H9 (cell line): ENCODE results near the gene MZB1. TPM values are rescaled to one million over a fixed set of nuclear protein-coding genes. Genes with fewer than 3 reads are reported as not detected.

ENCODE experiments used
- DNase-seq: peaks from one replicate; pipeline ENCODE4 v3.0.0-alpha.2; 2017
- H2AFZ ChIP-seq: one replicate; pipeline ENCODE4 v1.6.1; 2013; ENCODE audit warnings: mild to moderate bottlenecking, low read length, control low read depth, moderate library complexity
- H2AK5ac ChIP-seq: 2 replicates; pipeline ENCODE4 v1.6.1; 2013; ENCODE audit warnings: low read length, control low read depth, mixed read lengths; ENCODE audit not compliant: insufficient read length
- H2BK120ac ChIP-seq: one replicate; pipeline ENCODE4 v1.6.1; 2013; ENCODE audit warnings: low read depth, mild to moderate bottlenecking, low read length, control low read depth, inconsistent platforms; ENCODE audit not compliant: poor library complexity, severe bottlenecking
- H2BK12ac ChIP-seq: 2 replicates; pipeline ENCODE4 v1.6.1; 2013; ENCODE audit warnings: low read length, control low read depth, mixed read lengths, low read depth; ENCODE audit not compliant: insufficient read length
- H2BK15ac ChIP-seq: 2 replicates; pipeline ENCODE4 v1.6.1; 2013; ENCODE audit warnings: low read depth, low read length, control low read depth
- H2BK20ac ChIP-seq: one replicate; pipeline ENCODE4 v1.6.1; 2013; ENCODE audit warnings: low read depth, mild to moderate bottlenecking, low read length, control low read depth, inconsistent platforms; ENCODE audit not compliant: poor library complexity, severe bottlenecking
- H2BK5ac ChIP-seq: 2 replicates; pipeline ENCODE4 v1.6.1; 2013; ENCODE audit warnings: low read length, control low read depth, mixed read lengths; ENCODE audit not compliant: insufficient read length
- H3K14ac ChIP-seq: 2 replicates; pipeline ENCODE4 v1.6.1; 2013; ENCODE audit warnings: low read length, control low read depth; ENCODE audit not compliant: insufficient read depth
- H3K18ac ChIP-seq: 2 replicates; pipeline ENCODE4 v1.6.1; 2013; ENCODE audit warnings: low read depth, mild to moderate bottlenecking, mixed read lengths, low read length, control low read depth; ENCODE audit not compliant: insufficient read length
- H3K23ac ChIP-seq: 2 replicates; pipeline ENCODE4 v1.6.1; 2013; ENCODE audit warnings: low read length, control low read depth, mixed read lengths, low read depth; ENCODE audit not compliant: insufficient read length
- H3K23me2 ChIP-seq: 2 replicates; pipeline ENCODE4 v1.6.1; 2013; ENCODE audit warnings: low read depth, mild to moderate bottlenecking, mixed read lengths, low read length, control low read depth; ENCODE audit not compliant: insufficient read length, poor library complexity, severe bottlenecking
- H3K27ac ChIP-seq: 2 replicates; pipeline ENCODE4 v1.5.1; 2013; ENCODE audit warnings: low read length, control low read depth, mixed read lengths, low read depth; ENCODE audit not compliant: insufficient read length
- H3K27me3 ChIP-seq: 2 replicates; pipeline ENCODE4 v1.6.1; 2013; ENCODE audit warnings: low read length, control low read depth, inconsistent platforms; ENCODE audit not compliant: insufficient read depth
- H3K4ac ChIP-seq: 2 replicates; pipeline ENCODE4 v1.6.1; 2013; ENCODE audit warnings: low read depth, mild to moderate bottlenecking, control low read depth, inconsistent platforms, low read length, moderate library complexity
- H3K4me1 ChIP-seq: 2 replicates; pipeline ENCODE4 v1.6.1; 2013; ENCODE audit warnings: low read length, control low read depth, inconsistent platforms; ENCODE audit not compliant: insufficient read depth
- H3K4me2 ChIP-seq: 2 replicates; pipeline ENCODE4 v1.6.1; 2013; ENCODE audit warnings: low read length, control low read depth, mixed read lengths; ENCODE audit not compliant: insufficient read length, insufficient read depth
- H3K56ac ChIP-seq: 2 replicates; pipeline ENCODE4 v1.6.1; 2013; ENCODE audit warnings: low read depth, mild to moderate bottlenecking, mixed read lengths, low read length, control low read depth; ENCODE audit not compliant: insufficient read length
- H3K79me1 ChIP-seq: 2 replicates; pipeline ENCODE4 v1.6.1; 2013; ENCODE audit warnings: low read depth, mild to moderate bottlenecking, moderate library complexity, low read length, control low read depth, inconsistent platforms; ENCODE audit not compliant: insufficient read depth, poor library complexity, severe bottlenecking
- H3K79me2 ChIP-seq: 2 replicates; pipeline ENCODE4 v1.6.1; 2013; ENCODE audit warnings: low read length, control low read depth, inconsistent platforms; ENCODE audit not compliant: insufficient read depth
- H3K9ac ChIP-seq: 2 replicates; pipeline ENCODE4 v1.6.1; 2013; ENCODE audit warnings: low read length, control low read depth, mixed read lengths; ENCODE audit not compliant: insufficient read length; ENCODE audit errors: extremely low read depth
- H3K9me3 ChIP-seq: one replicate; pipeline ENCODE4 v1.6.1; 2013; ENCODE audit warnings: low read depth, low read length, inconsistent platforms; ENCODE audit not compliant: control insufficient read depth
- H3T11ph ChIP-seq: one replicate; pipeline ENCODE4 v1.6.1; 2013; ENCODE audit warnings: mild to moderate bottlenecking, low read length, control low read depth, inconsistent platforms
- H4K20me1 ChIP-seq: one replicate; pipeline ENCODE4 v1.6.1; 2013; ENCODE audit not compliant: control insufficient read depth, insufficient read length, insufficient read depth
- H4K5ac ChIP-seq: 2 replicates; pipeline ENCODE4 v1.6.1; 2013; ENCODE audit warnings: low read depth, mild to moderate bottlenecking, mixed read lengths, low read length, control low read depth; ENCODE audit not compliant: insufficient read length
- H4K8ac ChIP-seq: replicated peaks from 2 replicates; pipeline ENCODE4 v1.6.1; 2013; ENCODE audit warnings: low read length, control low read depth, mixed read lengths, low read depth; ENCODE audit not compliant: insufficient read length
- H4K91ac ChIP-seq: 2 replicates; pipeline ENCODE4 v1.6.1; 2013; ENCODE audit warnings: low read depth, mild to moderate bottlenecking, moderate library complexity, mixed read lengths, low read length, control low read depth; ENCODE audit not compliant: insufficient read length
- H3K27ac Mint-ChIP-seq, 3 experiments: 2 replicates in 2 of 3; 3 replicates in 1 of 3; pipeline ENCODE4 v1.8.0; 2020 to 2021; ENCODE audit warnings: mixed read lengths in 3 of 3, mild to moderate bottlenecking in 1 of 3, moderate library complexity in 1 of 3
- H3K27me3 Mint-ChIP-seq: 2 replicates; pipeline ENCODE4 v1.8.0; 2021; ENCODE audit warnings: low read depth, mild to moderate bottlenecking, moderate library complexity, mixed read lengths
- H3K36me3 Mint-ChIP-seq, 3 experiments: 2 replicates in 2 of 3; 3 replicates in 1 of 3; pipeline ENCODE4 v1.8.0; 2020 to 2021; ENCODE audit warnings: low read depth in 3 of 3, mixed read lengths in 3 of 3; ENCODE audit not compliant: insufficient read depth in 1 of 3
- H3K4me1 Mint-ChIP-seq, 2 experiments: 2 replicates each; pipeline ENCODE4 v1.8.0; 2020; ENCODE audit warnings: mixed read lengths in 2 of 2
- H3K4me3 Mint-ChIP-seq, 2 experiments: 2 replicates in 1 of 2; 3 replicates in 1 of 2; pipeline ENCODE4 v1.8.0; 2020 to 2021; ENCODE audit warnings: mild to moderate bottlenecking in 2 of 2, mixed read lengths in 2 of 2, moderate library complexity in 1 of 2
- H3K9me3 Mint-ChIP-seq, 2 experiments: 2 replicates in 1 of 2; 3 replicates in 1 of 2; pipeline ENCODE4 v1.8.0; 2020; ENCODE audit warnings: mild to moderate bottlenecking in 2 of 2, mixed read lengths in 2 of 2, moderate library complexity in 1 of 2
- total RNA-seq: library from RNA; stranded (reverse); gene quantifications from 2 replicates; pipeline ENCODE4 v1.2.1, GENCODE V29; 2021
- TF ChIP-seq, protein P1 (sequence below): fragments of 200-600 bp; sonication (generic); conservative IDR thresholded peaks from 3 replicates; pipeline ENCODE4 v1.8.0; 2021; ENCODE audit warnings: antibody characterized with exemption, mild to moderate bottlenecking

Gene MZB1
- total RNA-seq, 1 experiment from 2014 or later = 0.31 TPM

DNA sequence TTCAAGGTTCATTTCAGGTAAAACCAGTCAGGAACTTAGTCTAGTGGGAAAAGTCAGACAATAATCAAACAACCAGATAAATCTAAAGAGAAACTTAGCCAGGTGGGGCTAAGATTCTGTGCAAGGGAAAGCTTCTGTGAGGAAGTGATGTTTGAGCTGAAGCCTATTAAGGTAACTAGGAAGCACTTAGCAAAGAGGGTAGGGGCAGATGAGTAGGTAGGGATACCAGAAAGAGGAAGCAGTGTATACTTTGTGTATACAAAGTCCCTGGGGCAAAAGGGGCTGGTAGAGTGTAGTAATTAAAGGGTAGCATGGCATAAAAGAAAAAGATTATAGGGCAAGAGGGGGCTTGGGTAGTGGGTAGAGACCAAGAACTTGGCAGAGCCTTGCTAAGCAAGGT lies 17.8 kb upstream of the MZB1 start:
- Histone ChIP-seq H4K5ac (no peak overlapping the region), H3K4ac (no peak overlapping the region), H2AK5ac (no peak overlapping the region), H3K79me1 (no peaks in the 10 kb centered on the region), H3K23ac (no peak overlapping the region), H2AFZ (no peak overlapping the region), H3K9me3 (no peaks in the 10 kb centered on the region), H3K18ac (no peak overlapping the region), H3K14ac (no peak overlapping the region), H2BK120ac (no peak overlapping the region), H2BK20ac (no peak overlapping the region), H4K91ac (no peak overlapping the region), H3K4me2 (no peak overlapping the region), H2BK12ac (no peak overlapping the region), H3K4me1 (peaks cover 2% of the 10 kb centered on the region; the same call in 1 of the 2 replicates), H3K27me3 (no peaks in the 10 kb centered on the region), H3K56ac (no peak overlapping the region), H3K79me2 (no peaks in the 10 kb centered on the region), H2BK5ac (no peak overlapping the region), H3K23me2 (no peaks in the 10 kb centered on the region), H3K27ac (no peak overlapping the region), H4K8ac (no peak overlapping the region), H3K9ac (no peak overlapping the region), H4K20me1 (no peaks in the 10 kb centered on the region), H3T11ph (no peak overlapping the region), H2BK15ac (no peak overlapping the region)
- no peak overlapping the region; a peak in 1 of 7 replicates for H3K27ac Mint-ChIP-seq
- TF ChIP-seq, protein P1, sequence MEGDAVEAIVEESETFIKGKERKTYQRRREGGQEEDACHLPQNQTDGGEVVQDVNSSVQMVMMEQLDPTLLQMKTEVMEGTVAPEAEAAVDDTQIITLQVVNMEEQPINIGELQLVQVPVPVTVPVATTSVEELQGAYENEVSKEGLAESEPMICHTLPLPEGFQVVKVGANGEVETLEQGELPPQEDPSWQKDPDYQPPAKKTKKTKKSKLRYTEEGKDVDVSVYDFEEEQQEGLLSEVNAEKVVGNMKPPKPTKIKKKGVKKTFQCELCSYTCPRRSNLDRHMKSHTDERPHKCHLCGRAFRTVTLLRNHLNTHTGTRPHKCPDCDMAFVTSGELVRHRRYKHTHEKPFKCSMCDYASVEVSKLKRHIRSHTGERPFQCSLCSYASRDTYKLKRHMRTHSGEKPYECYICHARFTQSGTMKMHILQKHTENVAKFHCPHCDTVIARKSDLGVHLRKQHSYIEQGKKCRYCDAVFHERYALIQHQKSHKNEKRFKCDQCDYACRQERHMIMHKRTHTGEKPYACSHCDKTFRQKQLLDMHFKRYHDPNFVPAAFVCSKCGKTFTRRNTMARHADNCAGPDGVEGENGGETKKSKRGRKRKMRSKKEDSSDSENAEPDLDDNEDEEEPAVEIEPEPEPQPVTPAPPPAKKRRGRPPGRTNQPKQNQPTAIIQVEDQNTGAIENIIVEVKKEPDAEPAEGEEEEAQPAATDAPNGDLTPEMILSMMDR = no peak
- DNase-seq = no peak
- no peaks in the 10 kb centered on the region for H3K9me3 Mint-ChIP-seq
- no peak overlapping the region for H3K4me3 Mint-ChIP-seq
- peaks cover 0 to 3% (median 0%) of the 10 kb centered on the region in 3 experiments; a peak in 1 of 7 replicates for H3K36me3 Mint-ChIP-seq
- peaks cover 16 to 20% of the 10 kb centered on the region in 2 experiments for H3K4me1 Mint-ChIP-seq
- peaks cover 2% of the 10 kb centered on the region; the same call in 1 of the 2 replicates for H3K27me3 Mint-ChIP-seq
